Measurements from ENCODE around the gene TRANK1.
"Not testable (repeated sequence)": the region's sequence is repeated elsewhere in the genome, so short reads cannot be mapped to it uniquely, and the experiment has no call there.

TRANK1 gene

GRCh38 chr3:36890261-36890660 lies 54.6 kb downstream of the TRANK1 start:
- peaks cover 7% of the 10 kb centered on the region; the same call in 1 of the 2 replicates for H3K4me1 ChIP-seq (ENCODE audit: control insufficient read depth, insufficient read depth, low read length)
- H3K27ac ChIP-seq (ENCODE audit: low read depth, low read length), result no peak overlapping the region
- H3K36me3 ChIP-seq (ENCODE audit: control insufficient read depth, insufficient read depth, low read length), result no peaks in the 10 kb centered on the region
- H3K9me3 ChIP-seq (ENCODE audit: control insufficient read depth, insufficient read depth, low read length), result no peaks in the 10 kb centered on the region
- H3K9ac ChIP-seq (ENCODE audit: low read depth, low read length), result no peak overlapping the region
- no peaks in the 10 kb centered on the region for H3K27me3 ChIP-seq (ENCODE audit: control insufficient read depth, insufficient read depth, low read length)
- no peak overlapping the region for H3K4me3 ChIP-seq (ENCODE audit: low read depth, low read length)

GRCh38 chr3:36881735-36882134 lies 63.1 kb downstream of the TRANK1 start:
- Histone ChIP-seq H3K27me3 (ENCODE audit: control insufficient read depth, insufficient read depth, low read length) (no peaks in the 10 kb centered on the region), H3K9me3 (ENCODE audit: control insufficient read depth, insufficient read depth, low read length) (no peaks in the 10 kb centered on the region), H3K36me3 (ENCODE audit: control insufficient read depth, insufficient read depth, low read length) (no peaks in the 10 kb centered on the region), H3K27ac (ENCODE audit: low read depth, low read length) (no peak overlapping the region), H3K9ac (ENCODE audit: low read depth, low read length) (no peak overlapping the region), H3K4me3 (ENCODE audit: low read depth, low read length) (no peak overlapping the region), H3K4me1 (ENCODE audit: control insufficient read depth, insufficient read depth, low read length) (0 out of 2 replicates have a peak, but pooled peaks cover 5% of the 10 kb centered on the region)

- not testable (repeated sequence) for H3K9ac ChIP-seq (ENCODE audit: low read depth, low read length); H3K27ac ChIP-seq (ENCODE audit: low read depth, low read length); H3K9me3 ChIP-seq (ENCODE audit: control insufficient read depth, insufficient read depth, low read length); H3K4me3 ChIP-seq (ENCODE audit: low read depth, low read length); H3K4me1 ChIP-seq (ENCODE audit: control insufficient read depth, insufficient read depth, low read length); H3K36me3 ChIP-seq (ENCODE audit: control insufficient read depth, insufficient read depth, low read length); H3K27me3 ChIP-seq (ENCODE audit: control insufficient read depth, insufficient read depth, low read length)
Measured at GRCh38 chr3:36879842-36880241, 65.0 kb downstream of the TRANK1 start.

DNA sequence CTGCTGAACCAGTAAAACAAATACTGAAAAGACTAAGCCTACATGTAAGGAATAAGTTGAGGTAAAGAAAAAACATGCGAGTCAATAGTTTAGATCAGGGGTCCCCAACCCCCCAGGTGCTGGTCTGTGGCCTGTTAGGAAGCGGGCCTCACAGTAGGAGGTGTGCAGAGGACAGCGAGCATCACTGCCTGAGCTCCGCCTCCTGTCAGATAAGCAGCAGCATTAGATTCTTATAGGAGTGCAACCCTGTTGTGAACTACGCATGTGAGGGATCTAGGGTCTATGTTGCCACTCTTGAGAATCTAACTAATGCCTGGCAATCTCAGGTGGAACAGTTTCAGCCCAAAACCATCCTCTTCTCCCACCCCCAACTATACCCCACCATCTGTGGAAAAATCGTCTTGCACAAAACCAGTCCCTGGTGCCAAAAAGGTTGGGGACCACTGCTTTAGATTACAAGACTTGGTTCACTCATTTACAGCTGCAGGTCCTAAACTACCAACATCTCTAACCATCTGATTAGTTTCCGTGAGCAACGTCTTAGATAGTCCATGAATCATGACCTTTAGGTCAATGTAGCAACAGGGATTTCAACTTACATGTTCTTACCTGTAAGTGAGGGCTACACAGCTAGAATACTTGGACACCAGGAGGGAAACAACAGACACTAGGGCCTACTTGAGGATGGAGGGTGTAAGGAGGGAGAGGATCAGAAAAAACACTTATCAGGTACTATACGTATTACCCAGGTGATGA lies 66.7 kb downstream of the TRANK1 start:
- Histone ChIP-seq H3K9me3 (ENCODE audit: control insufficient read depth, insufficient read depth, low read length) (no peaks in the 10 kb centered on the region), H3K27ac (ENCODE audit: low read depth, low read length) (no peak overlapping the region), H3K4me3 (ENCODE audit: low read depth, low read length) (no peak overlapping the region), H3K4me1 (ENCODE audit: control insufficient read depth, insufficient read depth, low read length) (0 out of 2 replicates have a peak, but pooled peaks cover 5% of the 10 kb centered on the region), H3K9ac (ENCODE audit: low read depth, low read length) (no peak overlapping the region), H3K27me3 (ENCODE audit: control insufficient read depth, insufficient read depth, low read length) (no peaks in the 10 kb centered on the region), H3K36me3 (ENCODE audit: control insufficient read depth, insufficient read depth, low read length) (no peaks in the 10 kb centered on the region)

- H3K9me3 ChIP-seq (ENCODE audit: control insufficient read depth, insufficient read depth, low read length), result no peaks in the 10 kb centered on the region
- H3K4me1 ChIP-seq (ENCODE audit: control insufficient read depth, insufficient read depth, low read length), result 0 out of 2 replicates have a peak, but pooled peaks cover 5% of the 10 kb centered on the region
- no peaks in the 10 kb centered on the region for H3K36me3 ChIP-seq (ENCODE audit: control insufficient read depth, insufficient read depth, low read length)
- no peaks in the 10 kb centered on the region for H3K27me3 ChIP-seq (ENCODE audit: control insufficient read depth, insufficient read depth, low read length)
- H3K9ac ChIP-seq (ENCODE audit: low read depth, low read length), result no peak overlapping the region
- H3K4me3 ChIP-seq (ENCODE audit: low read depth, low read length), result no peak overlapping the region
- H3K27ac ChIP-seq (ENCODE audit: low read depth, low read length), result no peak overlapping the region
Measured at GRCh38 chr3:36876181-36876936, 68.5 kb downstream of the TRANK1 start.

GRCh38 chr3:36875397-36875796 lies 69.5 kb downstream of the TRANK1 start:
- Histone ChIP-seq H3K9me3 (ENCODE audit: control insufficient read depth, insufficient read depth, low read length) (no peaks in the 10 kb centered on the region), H3K27ac (ENCODE audit: low read depth, low read length) (no peak overlapping the region), H3K4me1 (ENCODE audit: control insufficient read depth, insufficient read depth, low read length) (0 out of 2 replicates have a peak, but pooled peaks cover 5% of the 10 kb centered on the region), H3K36me3 (ENCODE audit: control insufficient read depth, insufficient read depth, low read length) (no peaks in the 10 kb centered on the region), H3K4me3 (ENCODE audit: low read depth, low read length) (no peak overlapping the region), H3K9ac (ENCODE audit: low read depth, low read length) (no peak overlapping the region), H3K27me3 (ENCODE audit: control insufficient read depth, insufficient read depth, low read length) (no peaks in the 10 kb centered on the region)

DNA sequence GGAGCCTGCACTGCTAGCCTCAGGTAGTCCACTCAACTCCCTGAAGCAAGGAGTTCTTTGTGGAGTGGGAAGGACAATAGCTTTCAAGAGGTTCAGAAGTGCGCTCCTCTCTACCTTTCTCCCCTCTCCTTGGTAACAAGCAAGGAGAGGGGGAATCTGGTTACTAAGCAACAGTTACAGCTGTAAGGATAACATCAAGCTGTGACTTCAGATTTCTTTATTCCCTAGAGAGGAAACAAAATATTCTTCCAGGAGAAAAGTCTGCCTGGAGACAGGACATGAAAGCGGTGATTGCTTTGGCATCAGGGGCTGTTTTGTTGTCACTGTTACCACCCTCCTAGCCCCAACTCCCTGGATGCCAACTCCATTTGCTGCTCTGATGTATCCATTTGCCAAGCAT lies 70.4 kb downstream of the TRANK1 start:
- no peak overlapping the region for H3K9ac ChIP-seq (ENCODE audit: low read depth, low read length)
- H3K27ac ChIP-seq (ENCODE audit: low read depth, low read length), result no peak overlapping the region
- no peaks in the 10 kb centered on the region for H3K9me3 ChIP-seq (ENCODE audit: control insufficient read depth, insufficient read depth, low read length)
- no peaks in the 10 kb centered on the region for H3K36me3 ChIP-seq (ENCODE audit: control insufficient read depth, insufficient read depth, low read length)
- H3K4me1 ChIP-seq (ENCODE audit: control insufficient read depth, insufficient read depth, low read length), result 0 out of 2 replicates have a peak, but pooled peaks cover 5% of the 10 kb centered on the region
- H3K27me3 ChIP-seq (ENCODE audit: control insufficient read depth, insufficient read depth, low read length), result no peaks in the 10 kb centered on the region
- no peak overlapping the region for H3K4me3 ChIP-seq (ENCODE audit: low read depth, low read length)

DNA sequence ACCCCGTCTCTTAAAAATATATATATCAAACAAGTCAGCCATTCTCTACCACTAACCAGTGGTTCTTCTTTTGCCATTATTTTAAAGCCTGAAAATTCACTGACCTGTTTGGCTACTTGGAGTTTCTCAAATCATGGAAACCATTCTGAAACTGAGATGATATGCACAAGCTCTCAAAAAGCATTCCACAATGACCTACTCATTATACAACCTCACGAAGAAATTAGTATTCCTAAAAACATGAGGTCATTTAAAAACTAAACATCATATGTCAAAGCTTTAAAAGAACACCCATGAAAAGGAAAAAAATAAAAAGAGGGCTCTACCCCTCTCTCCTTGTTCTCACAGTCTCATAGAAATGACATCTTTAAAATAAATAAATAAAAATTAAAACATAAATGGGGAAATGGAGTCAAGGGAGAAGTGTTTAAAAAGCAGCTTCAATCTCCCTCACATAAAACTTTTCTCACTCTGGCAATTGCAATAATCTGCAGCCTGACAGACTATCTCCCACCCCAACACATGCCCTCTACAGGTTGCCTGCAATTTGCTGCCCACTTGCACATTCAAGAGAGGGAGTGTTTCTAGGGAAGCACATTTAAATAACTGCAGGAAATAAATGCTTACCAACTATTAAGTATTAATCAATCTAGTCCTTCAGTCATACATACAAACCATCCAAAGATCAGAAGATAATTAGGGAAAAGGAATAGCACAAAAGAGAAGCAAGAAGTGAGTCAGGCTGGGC lies 73.3 kb downstream of the TRANK1 start:
- no peaks in the 10 kb centered on the region for H3K27me3 ChIP-seq (ENCODE audit: control insufficient read depth, insufficient read depth, low read length)
- H3K36me3 ChIP-seq (ENCODE audit: control insufficient read depth, insufficient read depth, low read length), result no peaks in the 10 kb centered on the region
- no peak overlapping the region for H3K27ac ChIP-seq (ENCODE audit: low read depth, low read length)
- no peak overlapping the region for H3K9ac ChIP-seq (ENCODE audit: low read depth, low read length)
- H3K4me1 ChIP-seq (ENCODE audit: control insufficient read depth, insufficient read depth, low read length), result peaks cover 9% of the 10 kb centered on the region; the same call in 1 of the 2 replicates
- H3K4me3 ChIP-seq (ENCODE audit: low read depth, low read length), result no peak overlapping the region
- no peaks in the 10 kb centered on the region for H3K9me3 ChIP-seq (ENCODE audit: control insufficient read depth, insufficient read depth, low read length)

DNA sequence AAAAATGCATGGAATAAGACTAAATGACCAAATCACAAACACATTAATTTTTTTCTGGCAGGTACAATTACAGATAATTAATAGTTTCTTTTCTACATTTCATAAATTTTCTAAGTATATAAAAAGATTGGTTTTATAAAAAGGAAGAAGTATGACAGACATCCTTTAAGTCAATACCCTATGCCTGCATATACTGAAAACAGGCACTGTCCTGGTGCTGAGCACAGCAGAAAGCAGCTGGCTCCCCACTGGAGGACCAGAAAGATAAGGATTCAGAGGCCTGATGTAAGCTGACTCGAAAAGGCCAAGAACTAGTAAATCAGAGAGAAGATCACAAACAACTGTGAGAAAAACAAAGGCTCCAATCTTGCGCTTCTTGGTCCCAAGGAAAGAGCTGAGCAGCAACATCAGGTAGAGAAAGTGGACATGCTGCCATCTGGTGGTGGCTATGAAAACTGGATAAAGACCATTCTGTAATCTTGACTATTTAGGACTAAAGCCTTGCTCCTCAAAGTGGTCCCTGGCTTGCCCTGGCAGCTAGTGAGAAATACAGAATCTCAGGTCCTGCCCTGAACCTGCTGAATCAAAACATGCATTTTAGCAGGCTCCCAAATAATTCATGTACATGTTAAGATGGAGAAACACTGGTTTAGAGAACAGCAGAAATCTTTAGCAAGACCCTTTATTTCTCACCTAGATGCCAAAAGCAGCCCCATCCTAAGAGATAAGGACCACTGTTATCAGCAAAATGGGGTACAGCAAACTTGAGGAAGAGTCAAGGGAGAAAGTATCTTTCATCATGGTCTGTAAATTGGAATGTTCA lies 76.0 kb downstream of the TRANK1 start:
- H3K4me3 ChIP-seq (ENCODE audit: low read depth, low read length), result no peak overlapping the region
- H3K27me3 ChIP-seq (ENCODE audit: control insufficient read depth, insufficient read depth, low read length), result no peaks in the 10 kb centered on the region
- H3K9me3 ChIP-seq (ENCODE audit: control insufficient read depth, insufficient read depth, low read length), result no peaks in the 10 kb centered on the region
- H3K4me1 ChIP-seq (ENCODE audit: control insufficient read depth, insufficient read depth, low read length), result peaks cover 13% of the 10 kb centered on the region; the same call in 1 of the 2 replicates
- H3K36me3 ChIP-seq (ENCODE audit: control insufficient read depth, insufficient read depth, low read length), result no peaks in the 10 kb centered on the region
- H3K9ac ChIP-seq (ENCODE audit: low read depth, low read length), result no peak overlapping the region
- peak overlapping the region; percentile 50 for H3K27ac ChIP-seq (ENCODE audit: low read depth, low read length)

DNA sequence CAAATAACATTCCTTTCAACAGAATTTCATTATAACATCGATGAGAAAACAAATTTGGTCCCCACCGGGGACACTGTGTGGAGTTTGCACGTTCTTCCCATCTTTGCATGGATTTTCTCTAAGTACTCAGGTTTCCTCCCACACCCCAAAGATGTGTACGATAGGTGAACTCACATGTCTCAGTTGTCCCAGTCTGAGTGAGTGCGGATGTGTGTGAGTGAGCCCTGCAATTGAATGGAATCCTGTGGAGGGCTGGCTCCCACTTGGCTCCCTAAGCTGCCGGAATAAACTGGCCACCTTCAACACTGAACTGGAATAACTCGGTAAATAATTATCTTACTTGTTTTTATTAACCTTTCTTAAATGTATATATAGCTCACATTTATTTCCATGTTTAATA lies 77.0 kb downstream of the TRANK1 start:
- H3K4me1 ChIP-seq (ENCODE audit: control insufficient read depth, insufficient read depth, low read length), result peaks cover 13% of the 10 kb centered on the region; the same call in 1 of the 2 replicates
- H3K36me3 ChIP-seq (ENCODE audit: control insufficient read depth, insufficient read depth, low read length), result no peaks in the 10 kb centered on the region
- H3K27ac ChIP-seq (ENCODE audit: low read depth, low read length), result no peak overlapping the region
- no peak overlapping the region for H3K4me3 ChIP-seq (ENCODE audit: low read depth, low read length)
- H3K9ac ChIP-seq (ENCODE audit: low read depth, low read length), result no peak overlapping the region
- H3K27me3 ChIP-seq (ENCODE audit: control insufficient read depth, insufficient read depth, low read length), result no peaks in the 10 kb centered on the region
- H3K9me3 ChIP-seq (ENCODE audit: control insufficient read depth, insufficient read depth, low read length), result no peaks in the 10 kb centered on the region

Measured in HUES48 (cell line).